OCI-LY1 (cell line): ENCODE measurements around the gene OVOL2.

ENCODE experiments used
- CTCF ChIP-seq: fragments of 200-600 bp; sonication (generic), shearing (Covaris generic); IDR thresholded peaks from 2 replicates; pipeline ENCODE4 v1.5.1; 2017; ENCODE audit warnings: mild to moderate bottlenecking, antibody characterized with exemption, low read length, moderate library complexity, mixed read lengths
- EZH2 ChIP-seq: fragments of 200-600 bp; sonication (generic), shearing (Covaris generic); IDR thresholded peaks from 2 replicates; pipeline ENCODE4 v1.8.0; 2017; ENCODE audit warnings: borderline replicate concordance, mixed run types, mild to moderate bottlenecking, antibody characterized with exemption, low read length, moderate library complexity, mixed read lengths

GRCh38 chr20:18011951-18012645 is 45.6 kb downstream of the OVOL2 start:
- TF ChIP-seq CTCF (no peak), EZH2 (no peak)
